Choroid plexus epithelial cell (primary cell): ENCODE results near the gene FAM193A.

ENCODE experiments used
- DNase-seq: peaks from one replicate; pipeline ENCODE4 v3.0.0-alpha.2; 2010; ENCODE audit warnings: low read depth
- H3K4me3 ChIP-seq: 2 replicates; pipeline ENCODE4 v1.5.1; 2011; ENCODE audit warnings: low read depth, mild to moderate bottlenecking, control low read depth, low read length, moderate library complexity
- CTCF ChIP-seq: conservative IDR thresholded peaks from 2 replicates; pipeline ENCODE4 v1.5.1; 2011; ENCODE audit warnings: low read depth, mild to moderate bottlenecking, control low read depth, inconsistent platforms, low read length, moderate library complexity

FAM193A gene

GRCh38 chr4:2691313-2691712 is 154.9 kb downstream of the FAM193A start:
- no peak for DNase-seq
- no peak for TF ChIP-seq CTCF
- H3K4me3 ChIP-seq: no peak overlapping the region

- DNase-seq: no peak
- H3K4me3 ChIP-seq: no peak overlapping the region
- TF ChIP-seq CTCF: no peak
These were observed 155.5 kb downstream of the FAM193A start for GRCh38 chr4:2691952-2692435.

- no peak for TF ChIP-seq CTCF
- no peak overlapping the region for H3K4me3 ChIP-seq
- DNase-seq: peak; percentile 90
These were observed 158.2 kb downstream of the FAM193A start for GRCh38 chr4:2694691-2695090.

- DNase-seq: no peak
- no peak for TF ChIP-seq CTCF
- H3K4me3 ChIP-seq: no peak overlapping the region
These were observed 159.1 kb downstream of the FAM193A start for GRCh38 chr4:2695346-2696060.

- DNase-seq: no peak
- H3K4me3 ChIP-seq: no peak overlapping the region
- no peak for TF ChIP-seq CTCF
These were observed 160.0 kb downstream of the FAM193A start for GRCh38 chr4:2696423-2696822.

- H3K4me3 ChIP-seq: no peak overlapping the region
- TF ChIP-seq CTCF: no peak
- no peak for DNase-seq
These were observed 161.6 kb downstream of the FAM193A start for GRCh38 chr4:2697995-2698414.

- DNase-seq: no peak
- H3K4me3 ChIP-seq: no peak overlapping the region
- TF ChIP-seq CTCF: no peak
These were observed 162.1 kb downstream of the FAM193A start for GRCh38 chr4:2698504-2698903.
